ENCODE results near the gene CELF1. TPM values are rescaled to one million over a fixed set of nuclear protein-coding genes. Genes with fewer than 3 reads are reported as not detected.

The CELF1 gene
- total RNA-seq, 1 donor from 2014 or later: 180 TPM

GRCh38 chr11:47589584-47589976 is 36.6 kb upstream of the CELF1 start:
- no peaks in the 10 kb centered on the region for H3K36me3 Mint-ChIP-seq (ENCODE audit: low read depth)
- H3K9me3 Mint-ChIP-seq: no peaks in the 10 kb centered on the region
- H3K4me3 Mint-ChIP-seq: no peak overlapping the region
- DNase-seq (ENCODE audit: low read depth, low spot score): no peak
- peaks cover 12% of the 10 kb centered on the region for H3K27me3 Mint-ChIP-seq (ENCODE audit: low read depth)
- no peak overlapping the region for H3K27ac Mint-ChIP-seq (ENCODE audit: unreplicated experiment)
- H3K4me1 Mint-ChIP-seq: peaks cover 43% of the 10 kb centered on the region
- TF ChIP-seq CTCF (conservative IDR thresholded peaks at IDR 0.05): no peak

DNA sequence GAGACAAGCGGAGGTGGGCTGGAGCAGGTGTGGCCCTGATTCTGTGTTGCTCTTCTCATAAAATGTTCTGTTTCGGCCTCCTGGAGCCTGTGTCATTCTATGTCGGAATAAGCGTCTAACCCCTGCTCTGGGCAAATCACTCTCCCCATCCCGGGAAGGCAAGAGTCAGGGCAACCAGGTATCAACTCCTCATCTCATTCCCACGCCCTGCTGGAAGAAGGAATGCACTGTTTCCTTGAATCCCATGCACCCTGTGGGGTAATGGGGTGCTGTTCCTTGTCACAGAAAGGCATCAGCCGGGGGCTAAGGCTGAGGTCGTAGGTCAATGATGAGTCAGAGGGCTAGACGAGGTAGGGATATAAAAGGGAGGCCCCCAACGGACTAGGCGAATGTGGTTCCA is 36.2 kb upstream of the CELF1 start:
- H3K4me1 Mint-ChIP-seq: peaks cover 40% of the 10 kb centered on the region
- H3K27me3 Mint-ChIP-seq (ENCODE audit: low read depth): peaks cover 10% of the 10 kb centered on the region
- H3K4me3 Mint-ChIP-seq: no peak overlapping the region
- peaks cover 4% of the 10 kb centered on the region for H3K36me3 Mint-ChIP-seq (ENCODE audit: low read depth)
- H3K27ac Mint-ChIP-seq (ENCODE audit: unreplicated experiment): peak overlapping the region; percentile 62
- TF ChIP-seq CTCF (conservative IDR thresholded peaks at IDR 0.05): no peak
- no peak for DNase-seq (ENCODE audit: low read depth, low spot score)
- no peaks in the 10 kb centered on the region for H3K9me3 Mint-ChIP-seq

DNA sequence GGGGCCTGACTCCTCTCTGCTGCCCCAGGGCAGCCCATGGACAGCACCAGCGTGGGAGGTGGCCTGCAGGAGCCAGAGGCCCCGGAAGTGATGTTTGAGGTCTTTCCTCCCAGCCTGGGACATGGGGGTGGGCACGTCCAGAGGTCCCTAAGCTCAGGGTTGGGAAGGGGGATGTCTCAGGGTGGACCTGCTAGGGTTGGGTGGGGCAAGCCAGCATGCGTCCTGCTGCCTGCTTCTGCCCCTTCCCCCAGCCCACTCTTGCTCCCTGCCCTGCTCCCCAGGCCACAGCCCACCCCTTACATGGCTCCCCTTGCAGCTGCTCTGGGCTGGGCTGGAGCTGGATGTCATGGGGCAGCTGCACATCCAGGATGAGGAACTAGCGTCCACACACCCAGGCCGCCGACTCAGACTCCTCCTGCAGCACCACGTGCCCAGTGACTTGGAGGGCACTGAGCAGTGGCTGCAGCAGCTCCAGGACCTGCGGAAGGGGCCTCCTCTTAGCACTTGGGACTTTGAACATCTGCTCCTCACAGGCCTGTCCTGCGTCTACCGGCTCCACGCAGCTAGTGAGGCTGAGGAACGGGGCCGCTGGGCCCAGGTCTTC is 34.9 kb upstream of the CELF1 start:
- Mint-ChIP-seq H3K4me3 (peak overlapping the region; percentile 23), H3K27ac (ENCODE audit: unreplicated experiment) (peak overlapping the region; percentile 71), H3K27me3 (ENCODE audit: low read depth) (no peaks in the 10 kb centered on the region), H3K9me3 (no peaks in the 10 kb centered on the region), H3K36me3 (ENCODE audit: low read depth) (peaks cover 10% of the 10 kb centered on the region), H3K4me1 (peaks cover 29% of the 10 kb centered on the region)
- no peak for TF ChIP-seq CTCF (conservative IDR thresholded peaks at IDR 0.05)
- DNase-seq (ENCODE audit: low read depth, low spot score): no peak

DNA sequence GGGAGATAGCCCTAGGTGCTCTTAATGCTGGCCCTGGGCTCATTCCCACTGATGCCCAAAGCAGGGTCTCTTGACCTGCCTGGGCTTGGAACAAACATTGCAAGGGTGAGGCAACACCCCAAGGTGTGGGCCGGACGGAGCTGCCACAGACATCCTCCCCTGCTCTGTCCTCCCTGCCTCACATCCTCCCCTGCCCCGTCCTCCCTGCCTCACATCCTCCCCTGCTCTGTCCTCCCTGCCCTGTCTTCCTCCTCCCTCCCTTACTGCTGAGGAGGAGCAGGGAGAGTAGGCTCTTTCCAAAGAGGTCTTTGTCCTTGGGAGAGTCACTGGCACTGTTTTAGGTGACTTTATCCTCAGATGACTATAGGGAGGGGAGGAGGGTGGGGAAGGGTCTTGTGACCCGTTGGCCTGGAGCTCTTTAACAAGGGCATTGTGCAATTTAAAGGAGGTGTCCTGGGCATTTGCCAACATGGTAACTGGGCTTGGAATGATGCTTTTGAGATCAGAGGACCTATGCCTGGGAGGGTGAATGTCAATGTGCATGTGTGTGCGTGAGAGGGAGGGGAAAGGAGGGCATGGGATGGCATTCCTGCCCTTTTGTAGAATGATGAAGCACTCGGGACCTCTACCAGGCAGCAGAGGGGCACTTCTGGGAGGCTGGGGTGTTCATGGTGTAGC is 34.2 kb upstream of the CELF1 start:
- H3K27me3 Mint-ChIP-seq (ENCODE audit: low read depth): no peaks in the 10 kb centered on the region
- peak overlapping the region; percentile 62 for H3K4me3 Mint-ChIP-seq
- DNase-seq (ENCODE audit: low read depth, low spot score): no peak

More for the DNA sequence above, 34.2 kb upstream of the CELF1 start:
- H3K27ac Mint-ChIP-seq (ENCODE audit: unreplicated experiment): peak overlapping the region; percentile 84
- no peak for TF ChIP-seq CTCF (conservative IDR thresholded peaks at IDR 0.05)
- H3K9me3 Mint-ChIP-seq: no peaks in the 10 kb centered on the region
- H3K4me1 Mint-ChIP-seq: peaks cover 23% of the 10 kb centered on the region
- H3K36me3 Mint-ChIP-seq (ENCODE audit: low read depth): peaks cover 10% of the 10 kb centered on the region
